AG10803 (cell line): ENCODE results near the gene KCNQ1.

Source experiments
- DNase-seq: peaks from one replicate; pipeline ENCODE4 v3.0.0; 2010; ENCODE audit warnings: low read depth
- H3K4me3 ChIP-seq: 2 replicates; pipeline ENCODE4 v1.5.1; 2011; ENCODE audit warnings: mild to moderate bottlenecking, low read length, control low read depth
- TF ChIP-seq, protein P1 (sequence below): conservative IDR thresholded peaks from 2 replicates; pipeline ENCODE4 v1.5.1; 2011; ENCODE audit warnings: mild to moderate bottlenecking, low read length, control low read depth, inconsistent platforms

Gene KCNQ1

DNA sequence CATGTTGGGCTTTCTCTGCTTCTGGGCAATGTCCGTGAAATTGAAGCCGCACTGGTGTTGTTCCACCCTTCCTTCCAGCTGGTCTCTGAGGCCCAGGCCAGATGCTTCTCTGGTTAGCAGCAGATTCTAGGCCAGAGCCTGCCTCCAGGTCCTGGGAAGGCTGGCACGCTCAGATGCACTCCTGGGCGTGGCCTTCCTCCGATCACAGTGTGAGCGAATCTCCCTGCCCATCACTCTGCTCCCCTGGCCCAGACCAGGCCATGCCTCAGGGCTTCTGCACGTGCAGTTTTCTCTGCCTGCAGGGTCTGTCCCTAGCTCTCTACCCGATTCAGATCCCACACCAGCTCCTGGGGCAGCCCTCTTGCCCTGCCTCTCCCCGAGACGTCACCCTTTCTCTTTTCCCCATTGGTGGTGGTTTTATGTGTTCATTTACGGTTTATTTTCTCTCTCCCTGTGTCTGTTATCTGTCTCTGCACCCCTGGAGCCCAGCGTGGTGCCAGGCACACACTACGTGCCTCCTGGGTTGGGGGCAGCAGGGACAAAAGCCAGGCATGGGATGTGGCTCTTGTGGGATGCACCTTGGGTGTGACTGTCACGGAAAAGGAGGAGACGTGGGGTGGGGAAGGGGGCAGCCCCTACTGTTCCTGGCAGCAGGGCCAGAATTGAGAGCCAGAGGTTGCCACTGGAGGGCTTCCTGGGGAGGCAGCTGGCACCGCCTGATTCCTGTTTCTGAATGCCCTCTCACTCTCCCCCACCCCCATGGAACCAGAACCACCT lies 66.0 kb downstream of the KCNQ1 start:
- no peak for DNase-seq
- TF ChIP-seq, protein P1, sequence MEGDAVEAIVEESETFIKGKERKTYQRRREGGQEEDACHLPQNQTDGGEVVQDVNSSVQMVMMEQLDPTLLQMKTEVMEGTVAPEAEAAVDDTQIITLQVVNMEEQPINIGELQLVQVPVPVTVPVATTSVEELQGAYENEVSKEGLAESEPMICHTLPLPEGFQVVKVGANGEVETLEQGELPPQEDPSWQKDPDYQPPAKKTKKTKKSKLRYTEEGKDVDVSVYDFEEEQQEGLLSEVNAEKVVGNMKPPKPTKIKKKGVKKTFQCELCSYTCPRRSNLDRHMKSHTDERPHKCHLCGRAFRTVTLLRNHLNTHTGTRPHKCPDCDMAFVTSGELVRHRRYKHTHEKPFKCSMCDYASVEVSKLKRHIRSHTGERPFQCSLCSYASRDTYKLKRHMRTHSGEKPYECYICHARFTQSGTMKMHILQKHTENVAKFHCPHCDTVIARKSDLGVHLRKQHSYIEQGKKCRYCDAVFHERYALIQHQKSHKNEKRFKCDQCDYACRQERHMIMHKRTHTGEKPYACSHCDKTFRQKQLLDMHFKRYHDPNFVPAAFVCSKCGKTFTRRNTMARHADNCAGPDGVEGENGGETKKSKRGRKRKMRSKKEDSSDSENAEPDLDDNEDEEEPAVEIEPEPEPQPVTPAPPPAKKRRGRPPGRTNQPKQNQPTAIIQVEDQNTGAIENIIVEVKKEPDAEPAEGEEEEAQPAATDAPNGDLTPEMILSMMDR: no peak
- no peak overlapping the region for H3K4me3 ChIP-seq

DNA sequence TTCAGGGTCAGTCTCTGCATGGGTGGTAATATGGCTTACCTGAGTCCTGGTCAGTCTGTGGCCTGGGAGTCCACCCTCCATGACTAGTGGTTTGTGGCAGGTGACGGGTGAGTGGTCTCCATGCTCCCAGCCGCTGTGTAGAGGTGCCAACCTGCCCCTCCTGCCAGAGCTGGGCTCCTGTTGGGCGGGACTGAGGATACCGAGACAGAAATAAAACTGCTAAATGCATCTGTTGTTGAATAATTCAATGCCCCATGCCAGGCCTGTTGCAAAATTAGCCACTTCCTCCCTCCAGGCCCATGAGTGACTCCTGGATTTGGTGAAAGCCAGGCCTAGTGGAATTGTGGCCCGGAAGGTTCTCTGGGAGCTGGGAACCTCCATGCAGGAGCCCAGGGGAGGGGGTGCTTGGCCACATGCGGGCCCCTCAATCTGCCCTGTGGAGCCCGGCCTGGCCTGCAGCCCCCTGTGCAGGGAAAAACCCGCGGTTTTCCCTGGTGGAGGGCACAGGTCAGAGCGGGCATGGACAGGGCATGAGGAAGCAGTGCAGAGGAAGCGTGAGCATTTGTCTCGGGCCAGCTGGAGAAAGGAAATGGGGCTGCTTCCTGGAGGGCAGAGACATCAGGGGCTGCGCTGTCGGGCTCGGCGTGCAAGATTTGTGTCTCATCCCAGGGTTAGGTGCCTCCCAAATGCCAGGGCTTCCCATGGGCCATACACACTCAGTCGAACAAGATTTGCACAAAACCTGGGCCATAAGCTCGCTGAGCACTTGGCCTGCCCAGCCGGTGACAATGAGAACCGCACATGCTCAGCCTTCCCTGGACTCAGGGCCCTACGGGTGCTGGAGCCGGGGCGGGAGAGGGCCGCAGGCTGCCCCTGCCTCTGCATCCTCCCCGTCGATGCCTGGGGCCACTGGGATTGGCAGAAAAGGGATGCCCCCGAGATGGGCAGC lies 66.9 kb downstream of the KCNQ1 start:
- peak; percentile 13 for DNase-seq
- TF ChIP-seq, protein P1: no peak
- no peak overlapping the region for H3K4me3 ChIP-seq

DNA sequence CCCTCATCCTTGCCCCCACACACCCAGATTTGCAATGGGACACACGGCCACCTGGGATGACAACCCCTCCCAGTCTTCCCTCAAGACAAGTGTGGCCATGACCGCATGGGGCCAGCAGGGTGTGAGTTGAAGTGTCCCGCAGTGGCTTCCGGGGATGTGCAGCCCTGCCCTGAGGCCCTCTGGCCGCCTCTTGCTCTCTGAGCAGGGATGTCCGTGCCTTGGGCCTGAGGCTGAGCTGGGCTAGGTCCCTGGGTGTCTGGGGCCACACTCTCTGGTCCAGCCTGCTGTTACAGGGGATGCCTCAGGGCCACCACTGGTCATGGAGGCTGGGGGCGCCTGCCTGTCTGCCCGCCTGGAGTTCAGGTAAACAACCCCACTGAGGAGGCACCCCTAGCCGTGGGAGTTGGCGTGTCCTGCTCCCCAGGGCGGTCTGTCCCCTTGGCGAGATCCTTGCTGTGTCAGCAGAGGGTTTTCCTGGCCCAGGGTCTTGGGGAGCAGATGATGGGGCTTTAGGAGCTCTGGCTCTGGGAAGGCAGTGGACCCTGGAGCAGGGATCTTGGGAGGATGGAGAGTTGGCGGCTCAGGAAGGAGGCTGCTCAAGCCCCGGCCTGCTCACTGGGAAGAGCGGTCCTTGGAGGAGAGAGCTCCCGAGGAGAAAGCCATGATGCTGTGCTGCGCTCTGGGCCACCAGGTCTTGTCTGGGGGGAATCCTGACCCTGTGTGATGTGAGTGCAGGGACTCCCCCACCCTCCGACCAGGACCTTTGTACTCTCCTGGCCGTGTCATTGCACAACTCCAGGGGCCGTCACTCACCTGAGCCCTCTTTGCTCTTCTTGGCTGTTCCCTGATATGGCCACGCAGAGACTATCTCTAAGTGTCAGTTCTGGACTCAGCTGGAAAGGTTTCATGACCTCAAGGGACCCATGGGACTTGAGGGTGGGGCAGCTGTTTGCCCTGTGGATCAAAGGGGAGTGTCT lies 67.9 kb downstream of the KCNQ1 start:
- no peak overlapping the region for H3K4me3 ChIP-seq
- TF ChIP-seq, protein P1: no peak
- no peak for DNase-seq

DNA sequence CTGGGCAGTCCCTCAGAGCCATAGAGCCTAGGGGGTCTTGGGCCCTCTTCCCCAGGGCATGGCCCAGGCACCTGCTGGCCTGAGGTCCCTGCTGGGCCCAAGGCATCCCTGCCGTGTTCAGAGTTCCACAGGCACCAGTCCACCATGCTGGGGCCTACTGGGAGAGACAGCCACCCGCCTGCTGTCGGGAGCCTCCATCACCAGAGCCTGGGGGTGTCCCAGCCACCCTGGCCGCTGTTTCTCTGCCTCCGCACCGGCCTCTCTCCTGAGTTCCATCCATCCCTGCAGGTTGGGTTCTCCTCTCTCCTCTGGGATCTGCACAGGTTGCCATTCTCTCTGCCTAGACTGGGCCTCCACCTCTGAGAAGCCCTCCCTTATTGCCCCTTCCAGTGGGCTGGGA lies 68.6 kb downstream of the KCNQ1 start:
- TF ChIP-seq, protein P1: no peak
- no peak overlapping the region for H3K4me3 ChIP-seq
- DNase-seq: no peak

DNA sequence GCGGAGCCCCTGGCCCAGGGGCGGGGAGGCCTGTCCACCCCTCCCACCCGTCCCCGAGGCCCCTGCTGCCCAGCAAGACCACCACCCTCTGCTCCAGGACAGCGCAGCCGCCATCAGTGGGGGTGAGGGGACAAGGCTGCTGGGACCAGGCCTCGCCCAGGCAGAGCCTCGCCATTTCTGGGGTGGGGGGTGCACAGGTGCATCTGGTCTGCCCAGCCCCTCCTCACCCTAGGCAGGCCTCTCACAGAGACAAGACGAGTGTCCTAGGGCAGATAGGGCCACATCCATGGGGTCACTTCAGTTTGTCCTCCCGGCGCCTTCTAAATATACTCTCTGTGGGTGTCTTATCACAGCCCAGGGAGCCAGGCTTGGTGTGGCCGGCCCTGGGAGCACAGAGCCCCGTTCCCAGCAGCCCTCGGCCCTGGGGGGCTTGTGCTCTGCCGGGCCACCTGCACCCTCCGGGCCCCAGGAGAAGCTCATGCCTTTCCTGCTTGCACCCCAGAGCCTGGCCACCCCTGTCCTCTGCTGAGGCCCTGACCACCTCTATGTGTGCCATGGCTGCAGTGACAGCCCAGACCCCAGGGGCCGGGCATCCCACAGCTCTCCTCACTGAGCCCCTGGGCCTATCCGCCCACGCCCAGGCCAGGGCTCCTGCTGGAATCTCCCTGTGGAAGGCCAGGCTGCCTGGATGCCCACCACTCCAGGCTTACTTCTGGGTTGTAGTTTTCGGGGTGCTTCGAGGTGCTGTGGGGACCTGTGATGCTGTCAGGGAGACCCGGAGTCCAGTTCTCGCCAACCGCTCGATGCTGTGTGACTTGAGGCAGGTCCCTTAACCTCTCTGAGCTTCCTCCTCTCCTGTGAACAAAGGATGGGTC lies 70.8 kb downstream of the KCNQ1 start:
- TF ChIP-seq, protein P1: no peak
- no peak overlapping the region for H3K4me3 ChIP-seq
- no peak for DNase-seq
